GM12878 (cell line): ENCODE measurements around the gene C1QL4. TPM values are rescaled to one million over a fixed set of nuclear protein-coding genes. Genes with fewer than 3 reads are reported as not detected.

ENCODE experiments used
- ATAC-seq: fragments of 200-7000 bp; cut with Tn5 transposase; 3 replicates; pipeline ENCODE4 v1.9.1; 2020; ENCODE audit warnings: mild to moderate bottlenecking, moderate library complexity
- BruUV-seq: library from RNA; stranded (reverse); fragments of 400-500 nt; replicated peaks from 2 replicates; lab custom pipeline; 2021; lab: Mats Ljungman, UMichigan
- CTCF ChIA-PET: fragments of 300-600 bp; sonication (Branson Sonifier 250); formaldehyde crosslinking; extraction: SDS; loops from one replicate; lab custom pipeline; 2021; ENCODE audit warnings: inconsistent platforms; lab: Yijun Ruan, JAX
- POLR2A ChIA-PET: fragments of 350-600 bp; formaldehyde crosslinking; extraction: SDS; loops from one replicate; lab custom pipeline; 2021; ENCODE audit warnings: inconsistent platforms; lab: Charles Lee
- RAD21 ChIA-PET: fragments of 300-600 bp; sonication (Branson Sonifier 250); formaldehyde crosslinking; loops from one replicate; lab custom pipeline; 2023; ENCODE audit warnings: antibody characterized with exemption; ENCODE audit not compliant: unreplicated experiment; lab: Charles Lee
- SMC1A ChIA-PET: fragments of 300-600 bp; sonication (Branson Sonifier 250); formaldehyde crosslinking; loops from one replicate; lab custom pipeline; 2023; ENCODE audit not compliant: unreplicated experiment, uncharacterized antibody; lab: Charles Lee
- DNase-seq: peaks from one replicate; pipeline ENCODE4 v3.0.0-alpha.2; 2011; ENCODE audit warnings: low read depth, low spot score
- FAIRE-seq: peaks from 3 replicates; lab custom pipeline; 2011; peaks lifted over from hg19 to GRCh38; lab: Jason Lieb, UNC
- H2AFZ ChIP-seq: 2 replicates; pipeline ENCODE4 v1.6.0; 2011; ENCODE audit warnings: low read depth, low read length, control low read depth; ENCODE audit not compliant: control insufficient read depth
- H3K27ac ChIP-seq: 2 replicates; pipeline ENCODE4 v1.5.1; 2011; ENCODE audit warnings: control low read depth; ENCODE audit not compliant: control insufficient read depth, insufficient read depth
- H3K27me3 ChIP-seq, 2 experiments: replicated peaks in 1 of 2; 2 replicates each; pipeline versions ENCODE4 v1.6.0 to v1.6.1; 2011; ENCODE audit warnings: low read length in 1 of 2; ENCODE audit not compliant: control insufficient read depth in 2 of 2, insufficient read depth in 2 of 2
- H3K36me3 ChIP-seq, 2 experiments: 2 replicates each; pipeline ENCODE4 v1.5.1; 2011; ENCODE audit warnings: low read length in 1 of 2; ENCODE audit not compliant: control insufficient read depth in 2 of 2, insufficient read depth in 2 of 2
- H3K4me1 ChIP-seq: 2 replicates; pipeline ENCODE4 v1.6.1; 2011; ENCODE audit warnings: mild to moderate bottlenecking, low read length, moderate library complexity, mixed read lengths; ENCODE audit not compliant: control insufficient read depth, insufficient read depth
- H3K4me2 ChIP-seq: 2 replicates; pipeline ENCODE4 v1.6.0; 2011; ENCODE audit warnings: control low read depth; ENCODE audit not compliant: control insufficient read depth, insufficient read depth
- H3K4me3 ChIP-seq: fragments of 200-600 bp; sonication (generic); 2 replicates; pipeline ENCODE4 v1.5.1; 2016
- H3K79me2 ChIP-seq: 2 replicates; pipeline ENCODE4 v1.6.0; 2011; ENCODE audit warnings: low read length; ENCODE audit not compliant: control insufficient read depth, insufficient read depth
- H3K9ac ChIP-seq: 2 replicates; pipeline ENCODE4 v1.8.0; 2011; ENCODE audit warnings: low read length, control low read depth, mixed read lengths; ENCODE audit not compliant: control insufficient read depth, insufficient read depth
- H3K9me3 ChIP-seq: replicated peaks from 3 replicates; pipeline ENCODE4 v1.5.1; 2011; ENCODE audit warnings: mild to moderate bottlenecking, low read length; ENCODE audit not compliant: control insufficient read depth, insufficient read depth
- H4K20me1 ChIP-seq: 2 replicates; pipeline ENCODE4 v1.6.0; 2011; ENCODE audit not compliant: control insufficient read depth, insufficient read depth
- RFX5 ChIP-seq: IDR thresholded peaks from 2 replicates; pipeline ENCODE4 v1.6.1; 2011; ENCODE audit warnings: low read depth, low read length, improper control_type of control experiment
- WGBS: methylation state at CpG from one replicate; pipeline ENCODE4 v1.1.6; 2016; ENCODE audit warnings: low lambda C conversion rate; ENCODE audit not compliant: insufficient replicate concordance, insufficient coverage; ENCODE audit errors: missing lambda C conversion rate; 5-methylcytosine and 5-hydroxymethylcytosine counted together
- in situ Hi-C: fragments of 300-500 bp; cut with MboI; formaldehyde crosslinking; loops from 9 replicates; pipeline ENCODE4 v1.14.3; 2018; ENCODE audit warnings: mixed read lengths
- intact Hi-C: fragments of 100-400 bp; cut with micrococcal nuclease; formaldehyde crosslinking; loops from one replicate; pipeline ENCODE4 v1.14.2; 2022; ENCODE audit not compliant: unreplicated experiment
- polyA plus RNA-seq, 11 experiments: library from polyadenylated mRNA; depleted of rRNA in 4 of 11; unstranded in 6 of 11; stranded (reverse) in 5 of 11; fragments of >200 nt; fragmentation: Nextera tagmentation in 4 of 11; fragmentation: Illumina TruSeq in 1 of 11; extraction: Ambion mirVana in 4 of 11; extraction: Trizol in 1 of 11; gene quantifications; 1 replicate in 1 of 11; 2 replicates in 10 of 11; pipeline versions ENCODE4 v1.2.1 to v1.2.3, GENCODE V29; 2011 to 2016; ENCODE audit warnings: inconsistent platforms in 2 of 11, missing spikeins in 2 of 11, low read depth in 1 of 11
- total RNA-seq, 4 experiments: library from RNA; depleted of rRNA in 3 of 4; stranded (reverse); fragments of >200 nt in 3 of 4; fragmentation: Illumina TruSeq in 1 of 4; extraction: Trizol in 1 of 4; gene quantifications; 2 replicates each; pipeline versions ENCODE4 v1.2.1 to v1.2.3, GENCODE V29; 2013 to 2021
- TF ChIP-seq, protein P1 (sequence below): fragments of 450-650 bp; IDR thresholded peaks from 2 replicates; pipeline ENCODE4 v1.6.1; 2017; ENCODE audit warnings: antibody characterized with exemption, mild to moderate bottlenecking, moderate library complexity

The C1QL4 gene
- total and polyA plus RNA-seq, 10 of the 15 experiments (the other 5 are each of a cell fraction or from before 2014, with no cell fraction given), result 0.05 TPM; not detected in 9

DNA sequence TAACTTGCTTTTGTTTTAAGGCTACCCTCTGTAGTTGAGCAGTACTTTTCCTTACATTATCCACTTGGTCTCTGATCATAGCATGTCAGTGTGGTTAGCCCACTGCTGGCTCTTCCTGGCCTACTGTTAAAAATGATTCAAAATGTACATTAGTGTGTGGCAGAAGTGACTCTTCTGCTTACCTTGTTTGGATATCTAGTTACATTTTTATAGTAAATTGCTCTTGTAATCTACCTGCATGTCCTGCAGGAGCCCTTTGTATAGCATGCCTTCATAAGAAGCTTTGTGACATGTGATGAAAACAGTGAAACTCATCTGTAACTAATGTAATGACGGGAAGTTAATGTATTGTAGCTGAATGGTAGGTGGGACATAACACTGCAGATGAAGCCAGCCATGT is 38.4 kb upstream of the C1QL4 start:
- RAD21 ChIA-PET, result interaction anchor here (1.2 to 3.1 kb wide), 5 partner anchors 8 to 55 kb away, joined by 3 to 17 read pairs (median 4); partner anchors contain the start of gene SPATS2
- Histone ChIP-seq H3K4me1 (peaks cover 12% of the 10 kb centered on the region), H2AFZ (no peak overlapping the region), H3K27ac (no peak overlapping the region; the same call in 1 of the 2 replicates), H3K79me2 (peaks cover 78% of the 10 kb centered on the region), H3K9ac (no peak overlapping the region), H3K27me3 (no peaks in the 10 kb centered on the region), H3K4me3 (no peak overlapping the region), H4K20me1 (peaks cover 2% of the 10 kb centered on the region; the same call in 1 of the 2 replicates), H3K36me3 (peaks cover 0 to 5% of the 10 kb centered on the region in 2 experiments; a peak in 2 of 4 replicates), H3K4me2 (no peak overlapping the region), H3K9me3 (no peaks in the 10 kb centered on the region)
- CTCF ChIA-PET, result interaction anchor here (0.8 to 2.9 kb wide), 5 partner anchors 8 to 139 kb away, joined by 3 to 17 read pairs (median 6); partner anchors contain the start of genes DNAJC22 and SPATS2
- intact Hi-C loops (no loop called here), in situ Hi-C loops (no loop called here)
- SMC1A ChIA-PET, result interaction anchor here (0.7 to 1.6 kb wide), 8 partner anchors 9 to 152 kb away, joined by 3 to 8 read pairs (median 4); partner anchors contain the start of gene SPATS2
- POLR2A ChIA-PET, result interaction anchor here (0.6 to 3.6 kb wide), 4 partner anchors 8 to 366 kb away, joined by 3 to 19 read pairs (median 6); partner anchors contain the start of genes SPATS2 and TMBIM6
- peak; percentile 62 for ATAC-seq
- WGBS, result 30% methylated on average over 1 of the region's 1 CpG
- FAIRE-seq, result no peak
- TF ChIP-seq, protein P1, sequence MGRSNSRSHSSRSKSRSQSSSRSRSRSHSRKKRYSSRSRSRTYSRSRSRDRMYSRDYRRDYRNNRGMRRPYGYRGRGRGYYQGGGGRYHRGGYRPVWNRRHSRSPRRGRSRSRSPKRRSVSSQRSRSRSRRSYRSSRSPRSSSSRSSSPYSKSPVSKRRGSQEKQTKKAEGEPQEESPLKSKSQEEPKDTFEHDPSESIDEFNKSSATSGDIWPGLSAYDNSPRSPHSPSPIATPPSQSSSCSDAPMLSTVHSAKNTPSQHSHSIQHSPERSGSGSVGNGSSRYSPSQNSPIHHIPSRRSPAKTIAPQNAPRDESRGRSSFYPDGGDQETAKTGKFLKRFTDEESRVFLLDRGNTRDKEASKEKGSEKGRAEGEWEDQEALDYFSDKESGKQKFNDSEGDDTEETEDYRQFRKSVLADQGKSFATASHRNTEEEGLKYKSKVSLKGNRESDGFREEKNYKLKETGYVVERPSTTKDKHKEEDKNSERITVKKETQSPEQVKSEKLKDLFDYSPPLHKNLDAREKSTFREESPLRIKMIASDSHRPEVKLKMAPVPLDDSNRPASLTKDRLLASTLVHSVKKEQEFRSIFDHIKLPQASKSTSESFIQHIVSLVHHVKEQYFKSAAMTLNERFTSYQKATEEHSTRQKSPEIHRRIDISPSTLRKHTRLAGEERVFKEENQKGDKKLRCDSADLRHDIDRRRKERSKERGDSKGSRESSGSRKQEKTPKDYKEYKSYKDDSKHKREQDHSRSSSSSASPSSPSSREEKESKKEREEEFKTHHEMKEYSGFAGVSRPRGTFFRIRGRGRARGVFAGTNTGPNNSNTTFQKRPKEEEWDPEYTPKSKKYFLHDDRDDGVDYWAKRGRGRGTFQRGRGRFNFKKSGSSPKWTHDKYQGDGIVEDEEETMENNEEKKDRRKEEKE, result no peak
- peak; percentile 53; the same call in 1 of the 2 replicates for TF ChIP-seq RFX5
- DNase-seq, result no peak
- TSS peak; percentile 28 for BruUV-seq
